HUDEP-2 (cell line): ENCODE results near the gene ADNP.

Source experiments
- DNase-seq, 76 experiments: peaks; one replicate each; lab custom pipeline; 2025; ENCODE audit not compliant: unreplicated experiment in 76 of 76; lab: John Stamatoyannopoulos, UW

The ADNP gene

GRCh38 chr20:50854506-50855249 lies 76.6 kb downstream of the ADNP start:
- DNase-seq: no peak

GRCh38 chr20:50852085-50852484 lies 79.2 kb downstream of the ADNP start:
- DNase-seq: no peak

GRCh38 chr20:50850721-50851286 lies 80.4 kb downstream of the ADNP start:
- peak in 1 of 76 experiments; percentile 2 for DNase-seq

- DNase-seq: no peak
Measured at GRCh38 chr20:50848846-50849673, 82.2 kb downstream of the ADNP start.

- DNase-seq: peak in 3 of 76 experiments; percentile 3 to 29 (median 4)
Measured at GRCh38 chr20:50848341-50848808, 82.9 kb downstream of the ADNP start.

- DNase-seq: no peak
Measured at GRCh38 chr20:50845566-50846215, 85.5 kb downstream of the ADNP start.

- DNase-seq: no peak
Measured at GRCh38 chr20:50844430-50845100, 86.7 kb downstream of the ADNP start.

GRCh38 chr20:50843331-50844276 lies 87.6 kb downstream of the ADNP start:
- no peak for DNase-seq

GRCh38 chr20:50842821-50843220 lies 88.4 kb downstream of the ADNP start:
- DNase-seq: no peak
